Activated CD4-positive, alpha-beta T cell treated with anti-CD3 and anti-CD28 coated beads, Interleukin-2, amount 10 ng/mL, durations not matched to agents 7 days and 5 days (primary cell): Measurements from ENCODE around the gene AGTPBP1. TPM values are rescaled to one million over a fixed set of nuclear protein-coding genes. Genes with fewer than 3 reads are reported as not detected.

Source experiments
- CTCF ChIA-PET: fragments of 350-600 bp; sonication (Branson Sonifier 250); formaldehyde crosslinking; loops from one replicate; lab custom pipeline; 2021; ENCODE audit warnings: antibody characterized with exemption; lab: Charles Lee
- POLR2A ChIA-PET: fragments of 350-600 bp; sonication (Branson Sonifier 250); formaldehyde crosslinking; loops from one replicate; lab custom pipeline; 2021; ENCODE audit warnings: antibody characterized with exemption; lab: Charles Lee
- DNase-seq: peaks from one replicate; pipeline ENCODE4 v3.0.0-alpha.2; 2020
- H3K27ac Mint-ChIP-seq: one replicate; pipeline ENCODE4 v1.8.0; 2021; ENCODE audit warnings: mild to moderate bottlenecking, moderate library complexity, mixed read lengths
- H3K27me3 Mint-ChIP-seq: one replicate; pipeline ENCODE4 v1.8.0; 2021; ENCODE audit warnings: mixed read lengths
- H3K36me3 Mint-ChIP-seq: one replicate; pipeline ENCODE4 v1.8.0; 2021; ENCODE audit warnings: low read depth, mixed read lengths
- H3K4me1 Mint-ChIP-seq: one replicate; pipeline ENCODE4 v1.8.0; 2021; ENCODE audit warnings: mixed read lengths
- H3K4me3 Mint-ChIP-seq: one replicate; pipeline ENCODE4 v1.8.0; 2021; ENCODE audit warnings: mild to moderate bottlenecking, moderate library complexity, mixed read lengths
- H3K9me3 Mint-ChIP-seq: one replicate; pipeline ENCODE4 v1.8.0; 2021; ENCODE audit warnings: mixed read lengths
- total RNA-seq, 2 experiments: library from RNA; stranded (reverse); gene quantifications; one replicate each; pipeline ENCODE4 v1.2.3, GENCODE V29; 2021

The AGTPBP1 gene
- total RNA-seq, 2 experiments from 2014 or later = 35.2 to 37.2 TPM

- ChIA-PET CTCF (no interaction called here), POLR2A (no interaction called here)
- peak overlapping the region; percentile 51 for H3K4me3 Mint-ChIP-seq
These were observed 219.2 kb downstream of the AGTPBP1 start for GRCh38 chr9:85522459-85523092.

GRCh38 chr9:85521371-85522197 lies 220.2 kb downstream of the AGTPBP1 start:
- no peak for DNase-seq
- Mint-ChIP-seq H3K27me3 (peaks cover 45% of the 10 kb centered on the region), H3K27ac (no peak overlapping the region), H3K4me1 (peaks cover 6% of the 10 kb centered on the region), H3K36me3 (no peaks in the 10 kb centered on the region), H3K9me3 (no peaks in the 10 kb centered on the region), H3K4me3 (no peak overlapping the region)
- ChIA-PET POLR2A (no interaction called here), CTCF (no interaction called here)

More at GRCh38 chr9:85522459-85523092, 219.2 kb downstream of the AGTPBP1 start:
- Mint-ChIP-seq H3K9me3 (no peaks in the 10 kb centered on the region), H3K27ac (no peak overlapping the region), H3K4me1 (peaks cover 6% of the 10 kb centered on the region), H3K36me3 (no peaks in the 10 kb centered on the region), H3K27me3 (peaks cover 45% of the 10 kb centered on the region)
- peak; percentile 18 for DNase-seq

GRCh38 chr9:85516976-85517637 lies 224.6 kb downstream of the AGTPBP1 start:
- no peaks in the 10 kb centered on the region for H3K36me3 Mint-ChIP-seq
- ChIA-PET POLR2A (no interaction called here), CTCF (no interaction called here)
- DNase-seq = no peak
- H3K9me3 Mint-ChIP-seq = no peaks in the 10 kb centered on the region
- no peak overlapping the region for H3K4me3 Mint-ChIP-seq
- H3K27ac Mint-ChIP-seq = no peak overlapping the region
- H3K4me1 Mint-ChIP-seq = no peaks in the 10 kb centered on the region
- H3K27me3 Mint-ChIP-seq = peaks cover 17% of the 10 kb centered on the region

- H3K27ac Mint-ChIP-seq = no peak overlapping the region
- no peak overlapping the region for H3K4me3 Mint-ChIP-seq
- peaks cover 10% of the 10 kb centered on the region for H3K27me3 Mint-ChIP-seq
- CTCF ChIA-PET = no interaction called here
- no peak for DNase-seq
- H3K4me1 Mint-ChIP-seq = no peaks in the 10 kb centered on the region
- no peaks in the 10 kb centered on the region for H3K9me3 Mint-ChIP-seq
- POLR2A ChIA-PET = no interaction called here
- no peaks in the 10 kb centered on the region for H3K36me3 Mint-ChIP-seq
These were observed 225.3 kb downstream of the AGTPBP1 start for GRCh38 chr9:85516455-85516854.

GRCh38 chr9:85515021-85515420 lies 226.7 kb downstream of the AGTPBP1 start:
- ChIA-PET CTCF (no interaction called here), POLR2A (no interaction called here)
- Mint-ChIP-seq H3K27ac (no peak overlapping the region), H3K9me3 (no peaks in the 10 kb centered on the region), H3K4me3 (no peak overlapping the region), H3K27me3 (peaks cover 3% of the 10 kb centered on the region), H3K4me1 (no peaks in the 10 kb centered on the region), H3K36me3 (no peaks in the 10 kb centered on the region)
- no peak for DNase-seq

- Mint-ChIP-seq H3K36me3 (no peaks in the 10 kb centered on the region), H3K4me1 (no peaks in the 10 kb centered on the region), H3K27me3 (peaks cover 3% of the 10 kb centered on the region), H3K4me3 (no peak overlapping the region), H3K27ac (no peak overlapping the region), H3K9me3 (no peaks in the 10 kb centered on the region)
- ChIA-PET CTCF (no interaction called here), POLR2A (no interaction called here)
- DNase-seq = no peak
These were observed 227.5 kb downstream of the AGTPBP1 start for GRCh38 chr9:85514256-85514655.

GRCh38 chr9:85511746-85512145 lies 230.0 kb downstream of the AGTPBP1 start:
- Mint-ChIP-seq H3K36me3 (no peaks in the 10 kb centered on the region), H3K4me3 (no peak overlapping the region), H3K4me1 (no peaks in the 10 kb centered on the region), H3K27me3 (peaks cover 3% of the 10 kb centered on the region), H3K27ac (no peak overlapping the region), H3K9me3 (no peaks in the 10 kb centered on the region)
- ChIA-PET POLR2A (no interaction called here), CTCF (no interaction called here)
- no peak for DNase-seq

GRCh38 chr9:85510830-85511504 lies 230.8 kb downstream of the AGTPBP1 start:
- H3K36me3 Mint-ChIP-seq = no peaks in the 10 kb centered on the region
- no peaks in the 10 kb centered on the region for H3K4me1 Mint-ChIP-seq
- no peaks in the 10 kb centered on the region for H3K9me3 Mint-ChIP-seq

GRCh38 chr9:85508616-85509015 lies 233.1 kb downstream of the AGTPBP1 start:
- no peak for DNase-seq
- Mint-ChIP-seq H3K4me3 (no peak overlapping the region), H3K9me3 (no peaks in the 10 kb centered on the region), H3K27ac (no peak overlapping the region), H3K4me1 (no peaks in the 10 kb centered on the region), H3K36me3 (no peaks in the 10 kb centered on the region), H3K27me3 (no peaks in the 10 kb centered on the region)
- POLR2A ChIA-PET = no interaction called here
- CTCF ChIA-PET = no interaction called here

More at GRCh38 chr9:85510830-85511504, 230.8 kb downstream of the AGTPBP1 start:
- CTCF ChIA-PET = no interaction called here
- H3K27ac Mint-ChIP-seq = no peak overlapping the region
- DNase-seq = no peak
- POLR2A ChIA-PET = no interaction called here
- H3K27me3 Mint-ChIP-seq = peaks cover 3% of the 10 kb centered on the region
- H3K4me3 Mint-ChIP-seq = no peak overlapping the region

- Mint-ChIP-seq H3K4me1 (no peaks in the 10 kb centered on the region), H3K4me3 (no peak overlapping the region), H3K9me3 (no peaks in the 10 kb centered on the region), H3K36me3 (no peaks in the 10 kb centered on the region), H3K27me3 (peaks cover 3% of the 10 kb centered on the region), H3K27ac (no peak overlapping the region)
- ChIA-PET CTCF (no interaction called here), POLR2A (no interaction called here)
- no peak for DNase-seq
These were observed 236.1 kb downstream of the AGTPBP1 start for GRCh38 chr9:85505612-85506011.

- POLR2A ChIA-PET = no interaction called here
- H3K4me3 Mint-ChIP-seq = no peak overlapping the region
- CTCF ChIA-PET = no interaction called here
- no peaks in the 10 kb centered on the region for H3K36me3 Mint-ChIP-seq
- H3K9me3 Mint-ChIP-seq = no peaks in the 10 kb centered on the region
- peaks cover 5% of the 10 kb centered on the region for H3K27me3 Mint-ChIP-seq
- H3K27ac Mint-ChIP-seq = no peak overlapping the region
- H3K4me1 Mint-ChIP-seq = no peaks in the 10 kb centered on the region
- no peak for DNase-seq
These were observed 238.7 kb downstream of the AGTPBP1 start for GRCh38 chr9:85502815-85503655.

GRCh38 chr9:85501882-85502281 lies 239.9 kb downstream of the AGTPBP1 start:
- Mint-ChIP-seq H3K4me3 (no peak overlapping the region), H3K36me3 (no peaks in the 10 kb centered on the region), H3K27me3 (peaks cover 9% of the 10 kb centered on the region), H3K27ac (no peak overlapping the region), H3K9me3 (no peaks in the 10 kb centered on the region), H3K4me1 (no peaks in the 10 kb centered on the region)
- DNase-seq = no peak
- POLR2A ChIA-PET = no interaction called here
- CTCF ChIA-PET = no interaction called here
